NCI-H446 (cell line): ENCODE results near the gene SLX4.

Source experiments
- DNase-seq, 2 experiments: peaks; one replicate each; lab custom pipeline; 2025; lab: John Stamatoyannopoulos, UW

Gene SLX4

GRCh38 chr16:3580251-3580651 is 31.2 kb downstream of the SLX4 start:
- no peak for DNase-seq

GRCh38 chr16:3579776-3580175 is 31.6 kb downstream of the SLX4 start:
- DNase-seq = no peak

GRCh38 chr16:3578610-3579551 is 32.5 kb downstream of the SLX4 start:
- no peak for DNase-seq

- no peak for DNase-seq
These were observed 33.3 kb downstream of the SLX4 start for GRCh38 chr16:3578121-3578520.

- no peak for DNase-seq
These were observed 34.1 kb downstream of the SLX4 start, which contains the start of gene NLRC3 for GRCh38 chr16:3577302-3577752. TSS of gene NLRC3 (minus strand) at chr16:3577403. CDS start at chr16:3565036, 12,367 bp downstream.

- no peak for DNase-seq
These were observed 35.2 kb downstream of the SLX4 start for GRCh38 chr16:3576211-3576610.

- no peak for DNase-seq
These were observed 35.9 kb downstream of the SLX4 start for GRCh38 chr16:3575491-3575890.

GRCh38 chr16:3574195-3574594 is 37.2 kb downstream of the SLX4 start:
- DNase-seq = no peak

- DNase-seq = no peak
These were observed 38.1 kb downstream of the SLX4 start for GRCh38 chr16:3573146-3573815.

- DNase-seq = no peak
These were observed 40.9 kb downstream of the SLX4 start for GRCh38 chr16:3570420-3571062.

- no peak for DNase-seq
These were observed 41.6 kb downstream of the SLX4 start for GRCh38 chr16:3569851-3570250.

GRCh38 chr16:3566990-3567389 is 44.4 kb downstream of the SLX4 start:
- no peak for DNase-seq

- no peak for DNase-seq
These were observed 46.6 kb downstream of the SLX4 start for GRCh38 chr16:3564889-3565141.

GRCh38 chr16:3564130-3564888 is 47.1 kb downstream of the SLX4 start:
- no peak for DNase-seq

GRCh38 chr16:3562914-3563480 is 48.4 kb downstream of the SLX4 start:
- DNase-seq = no peak

GRCh38 chr16:3561626-3562025 is 49.8 kb downstream of the SLX4 start:
- DNase-seq = no peak

- DNase-seq = no peak
These were observed 57.0 kb downstream of the SLX4 start for GRCh38 chr16:3554351-3554928.

- DNase-seq = no peak
These were observed 58.1 kb downstream of the SLX4 start for GRCh38 chr16:3553138-3553923.

- no peak for DNase-seq
These were observed 60.3 kb downstream of the SLX4 start for GRCh38 chr16:3550851-3551847.
